Measurements from ENCODE around the gene DNAJA3. TPM values are rescaled to one million over a fixed set of nuclear protein-coding genes. Genes with fewer than 3 reads are reported as not detected.

Gene DNAJA3
- total RNA-seq: 10 to 100 TPM; 41.1 to 70.9 (median 48.7) TPM

DNA sequence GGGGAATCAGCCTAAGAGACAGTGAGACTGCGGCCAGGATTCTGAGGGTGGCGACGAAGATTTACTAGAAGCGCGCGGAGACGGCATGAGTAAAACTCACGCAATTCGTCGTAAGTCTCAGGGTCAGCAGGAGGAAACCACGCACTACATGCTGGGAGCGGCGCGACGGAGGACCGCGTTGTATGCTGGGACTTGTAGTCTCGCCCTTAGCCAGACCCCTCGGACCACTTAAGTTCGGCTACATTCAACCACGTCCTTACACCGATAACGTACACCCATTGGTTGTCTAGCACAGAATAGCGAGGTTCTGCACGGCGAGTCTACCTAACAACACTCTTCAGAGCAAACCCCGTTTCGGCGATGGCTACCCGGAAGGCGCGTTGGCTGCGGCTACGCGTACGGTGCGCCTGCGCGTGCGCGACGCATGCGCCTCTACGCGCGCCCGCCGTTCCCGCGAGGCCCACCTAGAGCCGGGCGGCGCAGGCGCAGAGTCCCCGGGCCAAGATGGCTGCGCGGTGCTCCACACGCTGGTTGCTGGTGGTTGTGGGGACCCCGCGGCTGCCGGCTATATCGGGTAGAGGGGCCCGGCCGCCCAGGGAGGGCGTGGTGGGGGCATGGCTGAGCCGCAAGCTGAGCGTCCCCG, at the start of gene DNAJA3:
TSS of gene DNAJA3 (plus strand) at position 491 of the 643 bp plus-strand sequence. CDS start at position 505, 14 bp downstream.
- Histone ChIP-seq H3K27me3 (no peaks in the 10 kb centered on the region), H3K4me1 (peaks cover 30% of the 10 kb centered on the region), H3K27ac (peak within 1 kb of the TSS; percentile 95), H3K4me3 (peak within 1 kb of the TSS; percentile 88), H3K9me3 (no peaks in the 10 kb centered on the region), H3K36me3 (no peaks in the 10 kb centered on the region)
- DNase-seq (ENCODE audit: low spot score in 2 of 2): peak; percentile 93 to 96
- TF ChIP-seq POLR2AphosphoS5 (IDR thresholded peaks at IDR 0.05): peak in 2 of 3 donors; percentile 82 to 85
- TF ChIP-seq, protein P1, sequence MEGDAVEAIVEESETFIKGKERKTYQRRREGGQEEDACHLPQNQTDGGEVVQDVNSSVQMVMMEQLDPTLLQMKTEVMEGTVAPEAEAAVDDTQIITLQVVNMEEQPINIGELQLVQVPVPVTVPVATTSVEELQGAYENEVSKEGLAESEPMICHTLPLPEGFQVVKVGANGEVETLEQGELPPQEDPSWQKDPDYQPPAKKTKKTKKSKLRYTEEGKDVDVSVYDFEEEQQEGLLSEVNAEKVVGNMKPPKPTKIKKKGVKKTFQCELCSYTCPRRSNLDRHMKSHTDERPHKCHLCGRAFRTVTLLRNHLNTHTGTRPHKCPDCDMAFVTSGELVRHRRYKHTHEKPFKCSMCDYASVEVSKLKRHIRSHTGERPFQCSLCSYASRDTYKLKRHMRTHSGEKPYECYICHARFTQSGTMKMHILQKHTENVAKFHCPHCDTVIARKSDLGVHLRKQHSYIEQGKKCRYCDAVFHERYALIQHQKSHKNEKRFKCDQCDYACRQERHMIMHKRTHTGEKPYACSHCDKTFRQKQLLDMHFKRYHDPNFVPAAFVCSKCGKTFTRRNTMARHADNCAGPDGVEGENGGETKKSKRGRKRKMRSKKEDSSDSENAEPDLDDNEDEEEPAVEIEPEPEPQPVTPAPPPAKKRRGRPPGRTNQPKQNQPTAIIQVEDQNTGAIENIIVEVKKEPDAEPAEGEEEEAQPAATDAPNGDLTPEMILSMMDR (IDR thresholded peaks at IDR 0.05): no peak
- peak; percentile 12 to 57 for TF ChIP-seq POLR2A (IDR thresholded peaks at IDR 0.05)
- WGBS: 0% methylated on average over 26 of the region's 68 CpGs

DNA sequence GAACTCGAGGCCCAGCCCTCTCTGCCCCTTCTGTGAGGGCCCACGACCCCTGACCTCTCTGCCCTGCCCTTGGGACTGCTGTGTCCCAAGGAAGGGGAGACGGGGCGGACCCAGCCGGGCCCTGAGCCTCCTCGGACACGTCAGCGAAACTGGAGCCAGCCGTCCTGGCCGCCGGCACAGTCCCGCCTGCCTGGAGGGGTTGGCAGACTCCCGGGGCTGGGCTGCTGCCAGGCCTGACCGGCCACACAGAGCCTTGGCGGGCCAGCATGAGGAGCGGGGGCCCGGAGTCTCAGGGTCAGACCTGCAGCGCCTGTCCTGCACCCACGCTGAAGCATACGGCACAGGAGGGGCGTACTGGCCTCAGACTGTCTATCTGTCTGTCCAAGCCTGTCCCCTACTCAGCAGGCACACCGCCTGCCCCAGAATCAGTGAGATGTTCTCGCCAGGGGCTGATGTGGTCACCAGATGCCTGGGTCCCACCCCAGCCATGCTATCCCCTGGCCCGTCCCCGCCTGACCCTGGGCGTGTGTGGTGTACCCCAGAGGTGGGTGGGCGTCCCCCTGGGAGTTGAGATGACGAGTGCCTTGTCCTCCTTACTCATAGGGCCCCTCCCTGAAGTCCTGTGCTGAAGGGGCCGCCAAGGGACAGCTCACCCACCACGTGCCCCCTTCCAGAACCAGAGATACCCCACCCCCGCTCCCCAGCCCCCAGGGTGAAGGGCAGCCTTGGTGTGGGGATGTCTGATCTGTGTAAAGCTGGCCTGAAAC, 49.4 kb upstream of the DNAJA3 start:
- H3K4me1 ChIP-seq: peaks cover 89% of the 10 kb centered on the region
- H3K27me3 ChIP-seq: no peaks in the 10 kb centered on the region
- H3K4me3 ChIP-seq: peak overlapping the region; percentile 26
- WGBS: 29% methylated on average over 11 of the region's 31 CpGs
- peak; percentile 95 for DNase-seq (ENCODE audit: low spot score in 2 of 2)
- H3K27ac ChIP-seq: peak overlapping the region; percentile 87
- peaks cover 9% of the 10 kb centered on the region for H3K36me3 ChIP-seq
- TF ChIP-seq POLR2A (IDR thresholded peaks at IDR 0.05): no peak
- peak in 2 of 3 donors; percentile 45 to 77 for TF ChIP-seq POLR2AphosphoS5 (IDR thresholded peaks at IDR 0.05)
- TF ChIP-seq EP300 (IDR thresholded peaks at IDR 0.05): no peak
- TF ChIP-seq, protein P1 (IDR thresholded peaks at IDR 0.05): no peak
- no peaks in the 10 kb centered on the region for H3K9me3 ChIP-seq

DNA sequence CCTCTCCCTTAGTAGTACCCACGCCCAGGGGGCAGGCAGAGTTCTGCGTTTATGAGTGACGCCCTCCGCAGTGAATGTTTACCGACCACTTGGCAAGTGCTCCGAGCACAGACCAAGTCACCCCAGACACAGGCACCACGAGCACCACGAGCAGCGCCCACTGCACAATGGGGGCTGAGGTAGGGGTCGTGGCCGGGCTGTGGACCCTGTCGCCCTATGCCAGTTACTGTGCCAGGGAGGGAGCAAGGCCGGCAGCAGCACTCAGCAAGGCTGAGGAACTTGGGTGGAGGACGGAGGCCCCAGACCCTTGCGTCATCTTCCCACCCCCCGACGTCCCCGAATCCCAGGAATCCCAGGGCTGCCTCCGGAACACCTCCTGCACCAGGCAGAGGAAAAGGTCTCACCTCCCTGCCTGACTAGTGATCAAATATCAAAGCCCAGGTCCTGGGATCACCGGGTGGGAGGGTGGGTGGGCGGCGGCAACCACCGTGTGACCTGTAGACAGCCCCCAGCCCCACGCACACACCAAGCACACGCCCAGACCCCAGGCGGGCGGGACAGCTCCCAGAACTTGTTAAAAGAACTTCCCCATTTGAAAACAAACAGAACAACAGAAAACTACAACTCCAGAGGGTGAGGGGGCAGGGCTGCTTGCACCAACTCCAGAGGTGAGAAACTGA, 48.6 kb upstream of the DNAJA3 start:
- H3K4me1 ChIP-seq: peaks cover 87% of the 10 kb centered on the region
- H3K36me3 ChIP-seq: peaks cover 16% of the 10 kb centered on the region
- 50% methylated on average over 10 of the region's 27 CpGs for WGBS
- no peaks in the 10 kb centered on the region for H3K27me3 ChIP-seq
- peak in 1 of 2 donors; percentile 84 for DNase-seq (ENCODE audit: low spot score in 2 of 2)
- no peaks in the 10 kb centered on the region for H3K9me3 ChIP-seq
- H3K27ac ChIP-seq: peak overlapping the region; percentile 87
- TF ChIP-seq, protein P1 (IDR thresholded peaks at IDR 0.05): no peak
- TF ChIP-seq EP300 (IDR thresholded peaks at IDR 0.05) (no peak), POLR2A (IDR thresholded peaks at IDR 0.05) (peak in 1 of 2 donors; percentile 11)
- H3K4me3 ChIP-seq: peak overlapping the region; percentile 26

DNA sequence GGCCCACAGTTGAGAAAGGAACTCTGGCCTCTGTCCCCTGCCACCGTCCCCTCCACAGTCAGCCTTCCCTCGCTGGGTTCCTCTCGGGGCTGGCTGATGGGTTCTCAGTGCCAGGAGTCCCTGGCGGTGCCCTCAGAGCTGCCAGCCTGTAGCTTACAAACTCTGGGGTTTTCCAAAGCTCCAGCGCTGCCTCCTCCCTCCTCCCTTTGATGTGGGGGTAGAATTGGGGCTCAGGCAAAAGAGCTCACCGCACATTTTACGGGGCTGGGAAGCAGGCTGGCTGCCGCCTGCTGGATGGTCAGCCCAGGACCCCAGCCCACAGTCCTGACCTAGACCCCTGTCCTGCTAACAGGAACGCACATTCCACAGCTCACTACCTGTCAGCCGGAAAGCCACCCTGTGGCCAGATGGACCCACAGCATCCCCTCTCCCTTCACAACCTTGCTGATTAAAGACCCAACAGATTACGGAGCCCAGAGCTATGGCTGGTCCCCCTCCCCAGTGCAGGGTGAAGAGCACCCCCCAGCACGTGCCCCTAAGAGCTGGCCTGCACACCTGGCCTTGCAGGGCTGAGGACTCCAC, 48.0 kb upstream of the DNAJA3 start:
- 10% methylated on average over 5 of the region's 12 CpGs for WGBS
- peaks cover 87% of the 10 kb centered on the region for H3K4me1 ChIP-seq
- DNase-seq (ENCODE audit: low spot score in 2 of 2): peak in 1 of 2 donors; percentile 64
- no peaks in the 10 kb centered on the region for H3K9me3 ChIP-seq
- peak overlapping the region; percentile 26 for H3K4me3 ChIP-seq
- no peaks in the 10 kb centered on the region for H3K27me3 ChIP-seq
- no peak for TF ChIP-seq EP300 (IDR thresholded peaks at IDR 0.05)
- TF ChIP-seq POLR2AphosphoS5 (IDR thresholded peaks at IDR 0.05): no peak
- TF ChIP-seq, protein P1 (IDR thresholded peaks at IDR 0.05): peak in 1 of 2 donors; percentile 10
- TF ChIP-seq POLR2A (IDR thresholded peaks at IDR 0.05): no peak
- peak overlapping the region; percentile 87 for H3K27ac ChIP-seq
- H3K36me3 ChIP-seq: peaks cover 23% of the 10 kb centered on the region

All from suprapubic skin (tissue), 4 donors.